VCaP (cell line): ENCODE data around the gene B3GLCT.

ENCODE experiments used
- H3K27ac ChIP-seq: fragments of 450-650 bp; 2 replicates; pipeline ENCODE4 v1.5.1; 2017
- TF ChIP-seq, protein P1 (sequence below): fragments of 450-650 bp; conservative IDR thresholded peaks from 2 replicates; pipeline ENCODE4 v1.5.1; 2017; ENCODE audit warnings: mild to moderate bottlenecking, moderate library complexity

Gene B3GLCT

DNA sequence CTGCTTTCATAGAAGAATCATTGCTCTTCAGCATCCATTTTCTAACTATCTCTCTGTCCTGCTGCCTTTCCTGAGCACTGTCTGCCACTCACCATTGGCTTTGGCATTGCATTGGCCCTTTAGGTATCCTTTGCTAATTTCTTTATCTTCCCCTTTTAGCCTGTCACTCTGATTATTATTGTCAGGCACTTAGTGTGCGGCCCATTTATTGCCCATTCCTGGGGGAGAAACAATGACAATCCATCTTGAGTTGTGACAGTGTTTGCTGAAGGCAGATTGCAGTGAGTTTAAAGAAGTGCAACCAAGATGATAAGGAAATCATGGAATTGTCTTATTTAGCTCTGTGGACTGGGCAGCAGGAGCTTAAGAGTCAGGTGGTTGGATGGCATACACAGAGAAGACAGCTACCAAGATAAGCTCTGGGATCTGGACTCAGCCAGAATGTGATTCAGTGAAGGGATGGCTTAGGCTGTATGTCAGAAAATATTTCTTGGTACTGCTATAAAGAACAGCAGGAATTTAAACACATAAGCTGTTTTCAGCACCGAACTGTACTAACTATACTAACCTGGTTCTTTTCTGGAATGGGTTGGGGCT lies 25.3 kb downstream of the B3GLCT start:
- TF ChIP-seq, protein P1, sequence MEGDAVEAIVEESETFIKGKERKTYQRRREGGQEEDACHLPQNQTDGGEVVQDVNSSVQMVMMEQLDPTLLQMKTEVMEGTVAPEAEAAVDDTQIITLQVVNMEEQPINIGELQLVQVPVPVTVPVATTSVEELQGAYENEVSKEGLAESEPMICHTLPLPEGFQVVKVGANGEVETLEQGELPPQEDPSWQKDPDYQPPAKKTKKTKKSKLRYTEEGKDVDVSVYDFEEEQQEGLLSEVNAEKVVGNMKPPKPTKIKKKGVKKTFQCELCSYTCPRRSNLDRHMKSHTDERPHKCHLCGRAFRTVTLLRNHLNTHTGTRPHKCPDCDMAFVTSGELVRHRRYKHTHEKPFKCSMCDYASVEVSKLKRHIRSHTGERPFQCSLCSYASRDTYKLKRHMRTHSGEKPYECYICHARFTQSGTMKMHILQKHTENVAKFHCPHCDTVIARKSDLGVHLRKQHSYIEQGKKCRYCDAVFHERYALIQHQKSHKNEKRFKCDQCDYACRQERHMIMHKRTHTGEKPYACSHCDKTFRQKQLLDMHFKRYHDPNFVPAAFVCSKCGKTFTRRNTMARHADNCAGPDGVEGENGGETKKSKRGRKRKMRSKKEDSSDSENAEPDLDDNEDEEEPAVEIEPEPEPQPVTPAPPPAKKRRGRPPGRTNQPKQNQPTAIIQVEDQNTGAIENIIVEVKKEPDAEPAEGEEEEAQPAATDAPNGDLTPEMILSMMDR: no peak
- H3K27ac ChIP-seq: no peak overlapping the region

DNA sequence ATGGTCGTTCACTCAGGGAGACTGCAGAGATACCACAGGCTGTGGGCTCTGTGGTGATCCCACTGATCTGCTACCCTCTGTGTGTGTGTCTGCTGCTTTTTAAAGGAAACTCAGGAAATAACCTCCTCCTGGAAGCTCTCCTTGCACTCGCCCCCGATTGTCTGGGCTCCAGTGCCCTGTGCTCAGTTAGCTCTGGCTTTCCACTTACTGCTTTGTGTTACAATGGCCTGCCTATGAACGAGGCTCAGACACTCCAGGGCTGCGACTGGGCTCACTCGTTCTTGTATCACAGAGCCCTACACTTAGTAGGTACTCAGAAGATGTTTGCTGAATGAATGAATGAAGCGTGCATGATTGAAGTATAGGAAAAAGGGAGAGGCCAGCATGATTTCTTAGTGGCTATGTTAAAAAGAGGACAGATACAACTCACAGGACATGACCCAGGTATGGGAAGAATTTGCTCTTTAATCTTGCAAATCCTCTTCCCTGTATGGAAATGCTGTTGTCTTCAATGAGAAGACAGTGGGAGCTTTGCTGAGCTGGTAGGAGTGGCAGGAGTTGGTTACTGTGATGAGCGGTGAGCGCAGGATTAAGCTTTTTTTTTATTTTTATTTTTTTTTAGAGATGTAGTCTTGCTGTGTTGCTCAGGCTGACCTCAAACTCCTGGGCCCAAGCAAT lies 26.4 kb downstream of the B3GLCT start:
- H3K27ac ChIP-seq: no peak overlapping the region

DNA sequence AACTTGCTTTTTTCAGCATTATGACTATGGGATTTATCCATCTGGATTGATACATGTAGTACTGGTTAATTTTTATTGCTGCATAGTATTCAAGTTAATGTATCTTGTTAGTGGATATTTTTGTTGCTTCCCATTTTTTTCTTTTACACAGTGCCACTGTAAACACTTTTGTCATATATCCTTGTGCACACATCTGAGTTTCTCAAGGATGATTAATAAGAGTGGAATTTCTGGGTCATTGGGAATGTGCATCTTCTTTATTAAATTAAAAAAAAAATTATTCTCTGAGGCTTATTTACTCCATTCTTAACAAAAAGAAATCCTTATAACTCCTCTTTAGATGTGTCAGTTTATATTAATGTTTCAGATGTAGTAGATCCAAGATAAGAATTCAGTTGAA lies 27.3 kb downstream of the B3GLCT start:
- TF ChIP-seq, protein P1: no peak
- no peak overlapping the region for H3K27ac ChIP-seq

More for the DNA sequence above, 26.4 kb downstream of the B3GLCT start:
- TF ChIP-seq, protein P1: no peak

- no peak overlapping the region for H3K27ac ChIP-seq
- TF ChIP-seq, protein P1: no peak
Measured at GRCh38 chr13:31227870-31228269, 28.1 kb downstream of the B3GLCT start.

GRCh38 chr13:31234729-31235128 lies 35.0 kb downstream of the B3GLCT start:
- TF ChIP-seq, protein P1: peak; percentile 40

DNA sequence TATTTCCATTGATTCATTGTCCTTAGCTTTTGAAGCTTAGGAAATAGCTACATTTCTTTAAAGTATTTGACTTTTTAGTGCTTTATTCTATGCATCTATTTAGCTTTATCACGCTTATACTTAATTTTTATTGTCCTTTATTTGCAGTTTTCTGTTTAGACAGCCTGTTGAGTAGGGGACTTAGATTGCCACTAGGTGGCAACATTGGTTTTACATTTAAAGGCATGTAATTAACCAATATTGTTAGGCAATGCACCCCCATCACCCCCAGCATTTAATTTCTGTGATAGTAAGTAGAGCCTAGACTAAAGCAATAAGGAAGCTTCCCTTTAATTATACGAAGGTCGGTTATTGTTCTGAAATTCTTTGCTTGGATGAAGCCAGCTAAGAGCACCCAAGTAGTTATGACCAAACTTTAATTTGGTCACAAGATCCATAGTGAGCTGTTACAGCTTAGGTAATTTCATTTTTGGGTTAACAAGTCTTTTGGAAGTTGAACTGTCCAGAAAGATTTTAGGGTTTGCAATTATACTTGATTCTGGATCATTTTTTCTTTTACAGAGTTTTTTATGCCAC lies 36.5 kb downstream of the B3GLCT start:
- TF ChIP-seq, protein P1: peak; percentile 81
- H3K27ac ChIP-seq: no peak overlapping the region

More at GRCh38 chr13:31234729-31235128, 35.0 kb downstream of the B3GLCT start:
- H3K27ac ChIP-seq: no peak overlapping the region

DNA sequence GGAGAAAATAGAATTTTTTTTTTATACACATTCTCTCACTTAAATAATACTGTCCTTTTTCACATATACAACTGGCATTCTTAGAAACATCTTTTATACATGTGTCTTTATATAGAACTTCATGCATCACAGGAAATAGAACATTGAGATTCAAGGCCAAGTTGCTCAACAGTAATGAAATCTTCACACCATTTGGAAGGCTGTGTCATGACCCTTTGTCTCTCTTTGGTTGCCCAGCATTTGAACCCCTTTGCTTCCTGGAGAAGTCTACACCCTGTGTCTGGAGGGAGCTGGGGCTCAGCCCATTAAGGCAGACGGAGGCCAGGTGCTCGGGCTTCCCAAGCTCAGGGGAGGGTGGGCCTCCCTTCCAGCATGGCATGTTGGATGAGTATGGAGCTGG lies 41.1 kb downstream of the B3GLCT start:
- H3K27ac ChIP-seq: no peak overlapping the region
- TF ChIP-seq, protein P1: no peak
